ENCODE data around the gene FRMD1.

FRMD1 gene

GRCh38 chr6:168111911-168112310 lies 32.9 kb upstream of the FRMD1 start:
- DNase-seq (ENCODE audit: low read depth, low spot score) = no peak

DNA sequence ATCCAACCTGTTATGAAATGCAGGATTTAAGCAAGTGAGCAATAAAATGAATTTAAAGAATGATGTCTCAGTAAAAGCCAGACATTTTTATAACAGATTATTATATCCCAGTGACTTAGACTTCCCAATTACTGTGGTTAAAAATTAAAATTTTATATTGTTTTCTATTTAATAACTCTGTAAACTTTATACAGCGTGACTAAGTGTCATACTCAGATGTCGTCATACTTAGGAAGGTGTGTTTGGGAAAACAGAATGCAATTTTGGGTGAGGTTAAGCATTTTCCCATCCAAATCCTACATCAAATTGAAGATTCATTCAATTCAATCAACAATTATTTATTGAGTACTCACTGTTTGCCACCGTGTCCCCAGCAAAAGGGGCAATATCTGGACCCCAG lies 31.4 kb upstream of the FRMD1 start:
- DNase-seq (ENCODE audit: low read depth, low spot score) = no peak

GRCh38 chr6:168109171-168109570 lies 30.2 kb upstream of the FRMD1 start:
- DNase-seq (ENCODE audit: low read depth, low spot score) = no peak

- DNase-seq (ENCODE audit: low read depth, low spot score) = no peak
Measured at GRCh38 chr6:168107191-168107983, 28.4 kb upstream of the FRMD1 start.

DNA sequence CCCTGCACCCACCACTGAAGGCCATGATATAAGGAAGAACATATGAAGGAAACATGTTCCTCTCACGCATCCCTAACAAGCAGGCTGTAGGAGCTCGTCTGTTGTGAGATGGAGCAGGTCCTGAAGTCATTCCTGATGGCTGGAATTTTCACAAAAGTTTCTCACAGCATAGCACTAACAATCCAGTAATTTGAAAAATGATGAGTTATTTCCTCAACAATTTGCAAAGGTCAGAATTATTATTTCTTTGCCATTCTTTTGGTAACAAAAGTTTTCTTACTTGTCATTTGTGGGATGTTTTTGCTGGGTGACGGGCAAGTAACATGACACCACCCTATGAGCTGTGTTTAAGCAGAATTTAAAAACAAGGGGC lies 27.6 kb upstream of the FRMD1 start:
- no peak for DNase-seq (ENCODE audit: low read depth, low spot score)

DNA sequence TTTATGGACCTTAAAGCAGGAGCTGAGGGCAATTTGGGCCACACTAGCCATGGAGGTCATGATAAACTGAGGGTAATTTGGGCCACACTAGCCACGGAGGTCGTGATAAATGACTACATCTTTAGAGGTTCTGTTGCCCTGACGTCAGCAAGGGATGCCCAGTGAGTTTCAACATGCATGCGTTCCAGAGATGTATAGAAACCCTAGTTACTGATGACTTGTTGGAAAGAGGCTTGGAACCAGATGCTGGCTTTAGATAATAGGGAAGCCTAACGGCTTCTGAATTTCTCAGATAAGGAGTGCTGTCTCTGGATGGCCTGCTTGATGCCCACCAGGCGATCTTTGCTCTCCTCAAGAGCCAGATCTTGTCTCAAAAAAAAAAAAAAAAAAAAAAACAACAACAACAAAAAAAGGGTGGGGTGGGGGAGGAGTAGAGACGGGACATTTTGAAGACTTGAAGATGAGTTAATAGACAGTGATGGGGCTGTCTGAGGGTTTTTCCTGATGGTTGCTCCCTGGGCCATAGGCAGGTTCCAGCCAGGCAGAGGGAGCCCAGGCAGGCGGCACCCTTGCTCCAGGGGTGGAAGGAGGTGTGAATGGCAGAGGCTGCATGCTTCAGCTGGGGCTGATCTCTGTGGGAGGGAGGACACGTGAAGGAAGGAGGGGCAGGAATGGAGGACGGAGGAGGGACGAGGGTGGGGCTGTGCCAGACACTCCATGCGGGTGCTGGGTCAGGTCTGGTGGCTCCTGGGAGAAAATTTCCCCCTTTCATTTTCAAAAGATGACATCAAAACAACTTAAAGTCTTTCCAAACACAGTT lies 27.0 kb upstream of the FRMD1 start:
- DNase-seq (ENCODE audit: low read depth, low spot score) = no peak

- DNase-seq (ENCODE audit: low read depth, low spot score) = no peak
Measured at GRCh38 chr6:168104636-168105035, 25.6 kb upstream of the FRMD1 start.

- no peak for DNase-seq (ENCODE audit: low read depth, low spot score)
Measured at GRCh38 chr6:168103050-168103830, 24.2 kb upstream of the FRMD1 start.

GRCh38 chr6:168102315-168102985 lies 23.4 kb upstream of the FRMD1 start:
- DNase-seq (ENCODE audit: low read depth, low spot score) = no peak

GRCh38 chr6:168101590-168102314 lies 22.7 kb upstream of the FRMD1 start:
- no peak for DNase-seq (ENCODE audit: low read depth, low spot score)

DNA sequence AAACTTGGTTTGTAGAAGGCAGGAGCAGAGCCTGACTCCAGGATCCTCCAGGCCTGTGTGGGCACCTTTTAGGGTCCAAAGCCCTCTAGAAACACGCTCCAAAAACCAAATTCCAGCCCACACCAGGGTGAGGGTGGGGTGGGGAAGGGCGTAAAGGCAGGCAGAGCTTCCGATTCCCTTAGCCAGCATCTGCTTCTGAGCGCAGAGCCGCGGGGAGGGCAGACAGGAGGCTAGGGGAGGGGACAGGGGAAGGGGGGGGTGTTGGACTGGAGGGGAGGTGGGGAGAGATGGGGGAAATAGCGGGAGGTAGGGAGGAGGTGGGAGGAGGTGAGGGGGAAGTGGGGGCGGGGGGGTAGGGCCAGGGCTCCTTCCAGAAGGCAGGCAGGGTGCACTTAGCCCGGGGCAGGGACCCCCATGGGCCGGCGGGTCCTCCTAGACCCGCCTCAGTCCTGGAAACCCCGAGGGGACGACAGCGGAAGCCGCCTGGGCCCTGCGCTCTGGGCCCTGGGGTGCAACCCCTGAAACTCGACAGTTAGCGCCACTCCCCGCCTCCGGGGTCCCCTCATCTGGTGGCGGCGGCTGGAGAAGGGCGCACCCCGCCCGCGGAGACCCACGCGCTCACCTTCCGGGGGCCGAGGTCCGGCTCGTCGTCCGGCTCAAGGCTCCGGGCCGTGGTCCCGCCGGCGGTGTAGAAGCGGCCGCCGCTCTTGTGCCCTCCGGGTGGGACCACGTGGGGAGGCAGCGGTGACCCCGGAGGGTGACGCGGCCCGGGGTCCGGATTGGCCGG lies 22.0 kb upstream of the FRMD1 start:
- DNase-seq (ENCODE audit: low read depth, low spot score) = no peak

DNA sequence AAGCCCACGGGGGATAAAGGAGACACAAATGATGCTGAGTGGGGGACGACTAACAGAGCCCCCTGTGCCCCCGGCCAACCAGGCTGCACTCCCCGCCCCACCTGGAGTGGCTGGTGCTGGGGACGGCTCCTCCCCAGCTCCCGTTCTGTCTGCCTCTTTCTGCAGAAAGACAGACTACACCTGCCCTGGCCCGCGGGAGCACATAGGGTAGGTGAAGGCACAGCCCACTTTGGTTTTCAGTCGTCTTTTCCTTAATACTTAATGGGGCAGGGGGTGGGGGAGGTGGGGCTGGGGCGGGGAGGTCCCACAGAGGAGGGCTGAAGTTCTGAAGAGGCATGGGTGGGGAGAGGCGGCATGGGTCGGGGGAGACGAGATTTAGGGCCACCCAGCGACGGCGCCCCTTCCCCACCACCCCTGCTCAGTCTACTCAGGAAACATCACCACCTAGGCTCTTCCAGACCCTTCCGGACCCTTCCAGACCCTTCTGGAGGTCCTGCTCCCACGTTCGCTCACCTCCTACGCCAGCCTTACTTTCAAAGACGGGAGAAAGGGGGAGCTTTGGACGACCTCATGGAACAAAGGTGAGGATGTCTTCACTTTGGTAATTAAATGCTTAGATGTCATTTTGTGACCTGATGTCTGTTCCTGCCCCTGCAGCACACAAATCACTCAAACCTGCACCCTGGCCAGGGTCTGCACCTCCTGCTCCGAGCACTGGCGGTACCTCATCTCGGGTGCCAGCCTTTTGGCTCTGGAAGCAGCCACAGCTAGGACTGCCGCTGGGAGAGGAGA lies 21.2 kb upstream of the FRMD1 start:
- DNase-seq (ENCODE audit: low read depth, low spot score) = no peak

- no peak for DNase-seq (ENCODE audit: low read depth, low spot score)
Measured at GRCh38 chr6:168099201-168100010, 20.4 kb upstream of the FRMD1 start.

DNA sequence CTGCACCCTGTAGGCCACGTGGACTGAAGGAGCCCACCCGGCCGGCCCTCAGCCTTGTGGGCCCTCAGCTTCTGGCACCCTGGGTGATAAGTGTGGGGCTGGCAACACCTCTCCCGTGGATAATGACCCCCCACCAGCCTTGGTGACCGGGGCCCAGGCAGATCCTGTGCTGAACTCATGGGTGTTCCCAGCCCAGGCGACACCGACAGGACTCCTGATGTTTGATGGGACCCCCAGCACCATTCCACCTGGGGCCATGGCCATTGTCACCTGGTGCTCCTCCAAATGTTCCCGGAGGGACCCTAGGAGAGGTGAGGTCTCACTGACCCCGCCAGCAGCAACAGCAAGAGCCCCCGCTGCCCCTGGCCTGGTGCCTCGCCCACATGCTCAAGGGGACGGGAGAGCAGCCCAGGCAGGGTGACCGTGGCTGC lies 19.4 kb upstream of the FRMD1 start:
- no peak for DNase-seq (ENCODE audit: low read depth, low spot score)

DNA sequence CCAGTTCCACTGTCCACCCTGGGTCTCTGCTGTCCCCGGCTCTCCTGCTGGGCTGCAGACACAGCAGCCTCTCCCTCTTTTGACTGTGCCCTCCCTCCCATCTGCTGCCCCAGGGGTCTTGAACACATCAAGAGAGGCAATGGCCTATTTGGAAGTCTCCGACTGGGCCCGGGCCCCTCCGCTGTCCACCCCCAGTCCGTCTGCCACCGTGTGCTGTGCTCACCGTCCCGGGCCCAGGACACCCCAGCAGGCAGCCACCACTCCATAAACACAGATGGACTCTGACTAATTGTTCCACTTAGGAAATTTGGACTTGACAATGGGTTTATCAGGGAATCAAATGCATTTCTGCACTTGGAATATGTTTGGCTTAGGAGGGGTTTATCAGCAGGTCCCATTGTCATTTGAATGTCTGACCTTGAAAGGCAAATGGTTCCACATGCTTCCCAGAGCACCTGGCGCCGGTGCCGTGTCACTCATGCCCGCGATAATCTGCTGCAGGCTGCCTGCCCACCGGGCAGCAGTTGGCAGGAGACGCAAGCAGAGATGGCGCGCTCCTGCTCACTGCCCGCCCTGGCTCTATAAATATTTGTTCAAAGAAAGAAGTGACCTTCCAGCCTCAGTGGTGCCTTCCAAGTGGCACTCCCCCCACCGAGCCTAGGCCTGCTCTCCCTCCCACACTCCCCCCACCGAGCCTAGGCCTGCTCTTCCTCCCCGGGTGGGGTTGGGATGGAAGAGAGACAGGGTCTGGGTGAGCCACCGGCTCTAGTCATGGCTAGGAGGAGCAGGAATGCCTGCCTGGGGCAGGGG lies 18.8 kb upstream of the FRMD1 start:
- DNase-seq (ENCODE audit: low read depth, low spot score) = no peak

DNA sequence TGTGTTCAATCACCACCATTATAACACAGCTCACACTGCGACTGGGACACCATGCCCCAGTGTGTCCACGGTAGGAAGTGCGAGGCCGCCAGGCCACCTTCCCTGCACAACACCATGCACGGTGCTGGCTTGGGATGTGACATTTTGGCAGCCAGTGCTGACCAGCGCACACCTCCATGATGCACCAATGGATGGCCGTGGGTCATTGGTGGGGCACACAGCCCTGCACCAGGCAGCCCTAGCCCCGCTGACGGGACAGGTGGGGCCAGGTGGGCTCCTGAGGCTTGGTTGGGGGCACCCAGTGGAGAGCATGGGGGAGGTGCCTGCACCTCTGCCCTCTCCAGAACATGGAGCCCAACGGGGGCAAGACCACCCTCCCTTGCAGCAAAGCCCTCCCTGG lies 18.2 kb upstream of the FRMD1 start:
- no peak for DNase-seq (ENCODE audit: low read depth, low spot score)

GRCh38 chr6:168096271-168096764 lies 17.3 kb upstream of the FRMD1 start:
- no peak for DNase-seq (ENCODE audit: low read depth, low spot score)

Measured in brain pericyte (primary cell).